GM12801 (cell line): ENCODE results near the gene MPST.

Experiments
- TF ChIP-seq, protein P1 (sequence below): IDR thresholded peaks from one replicate; pipeline ENCODE4 v1.5.1; 2011; ENCODE audit warnings: control low read depth; ENCODE audit not compliant: insufficient read length; ENCODE audit errors: extremely low read depth

MPST gene

DNA sequence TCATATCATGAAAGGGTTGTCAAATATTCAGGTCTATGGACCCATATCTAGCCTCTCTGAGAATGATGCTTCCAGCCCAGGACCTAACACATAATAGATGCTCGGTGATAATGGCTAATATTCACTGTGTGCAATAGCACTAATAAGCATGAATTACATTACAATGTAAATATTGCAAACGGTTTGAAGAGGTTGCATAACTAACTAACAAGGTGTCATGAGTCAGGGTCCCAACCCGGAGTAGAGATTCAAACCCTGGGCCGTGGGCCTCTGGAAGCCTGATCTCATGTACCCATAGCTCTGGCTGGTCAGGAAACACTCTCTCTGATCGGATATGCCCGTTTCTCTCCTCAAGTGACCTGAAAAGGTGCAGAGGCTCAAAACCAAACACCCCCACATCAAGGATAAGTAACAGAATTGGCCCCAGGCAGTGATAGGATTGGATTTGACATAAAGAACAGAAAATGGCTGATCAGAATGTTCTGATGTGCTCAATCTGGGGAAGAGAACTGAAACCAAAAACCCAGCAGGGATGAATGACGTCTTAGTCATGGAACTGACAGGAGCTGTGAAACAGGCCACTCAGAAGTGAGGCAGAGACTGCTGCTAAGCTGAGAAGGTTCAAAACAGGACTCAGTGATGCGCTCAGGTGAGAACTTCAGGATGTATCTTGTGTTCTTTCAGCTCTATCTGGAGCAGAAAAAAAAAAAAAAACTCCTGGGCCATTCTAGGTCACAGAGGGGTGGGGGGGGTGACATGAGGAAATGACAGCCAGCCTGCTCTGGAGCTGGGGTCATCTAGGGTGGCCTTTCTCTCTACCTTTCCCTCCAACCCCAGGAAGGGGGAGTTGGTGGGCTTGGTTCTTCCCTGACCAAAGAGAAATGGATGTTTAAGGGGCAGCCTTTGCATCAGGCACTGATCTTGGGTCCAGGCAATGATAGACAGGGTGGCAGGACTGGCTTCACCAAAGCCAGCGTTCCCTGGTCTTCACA, 25.4 kb downstream of the MPST start:
- TF ChIP-seq, protein P1, sequence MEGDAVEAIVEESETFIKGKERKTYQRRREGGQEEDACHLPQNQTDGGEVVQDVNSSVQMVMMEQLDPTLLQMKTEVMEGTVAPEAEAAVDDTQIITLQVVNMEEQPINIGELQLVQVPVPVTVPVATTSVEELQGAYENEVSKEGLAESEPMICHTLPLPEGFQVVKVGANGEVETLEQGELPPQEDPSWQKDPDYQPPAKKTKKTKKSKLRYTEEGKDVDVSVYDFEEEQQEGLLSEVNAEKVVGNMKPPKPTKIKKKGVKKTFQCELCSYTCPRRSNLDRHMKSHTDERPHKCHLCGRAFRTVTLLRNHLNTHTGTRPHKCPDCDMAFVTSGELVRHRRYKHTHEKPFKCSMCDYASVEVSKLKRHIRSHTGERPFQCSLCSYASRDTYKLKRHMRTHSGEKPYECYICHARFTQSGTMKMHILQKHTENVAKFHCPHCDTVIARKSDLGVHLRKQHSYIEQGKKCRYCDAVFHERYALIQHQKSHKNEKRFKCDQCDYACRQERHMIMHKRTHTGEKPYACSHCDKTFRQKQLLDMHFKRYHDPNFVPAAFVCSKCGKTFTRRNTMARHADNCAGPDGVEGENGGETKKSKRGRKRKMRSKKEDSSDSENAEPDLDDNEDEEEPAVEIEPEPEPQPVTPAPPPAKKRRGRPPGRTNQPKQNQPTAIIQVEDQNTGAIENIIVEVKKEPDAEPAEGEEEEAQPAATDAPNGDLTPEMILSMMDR: no peak

DNA sequence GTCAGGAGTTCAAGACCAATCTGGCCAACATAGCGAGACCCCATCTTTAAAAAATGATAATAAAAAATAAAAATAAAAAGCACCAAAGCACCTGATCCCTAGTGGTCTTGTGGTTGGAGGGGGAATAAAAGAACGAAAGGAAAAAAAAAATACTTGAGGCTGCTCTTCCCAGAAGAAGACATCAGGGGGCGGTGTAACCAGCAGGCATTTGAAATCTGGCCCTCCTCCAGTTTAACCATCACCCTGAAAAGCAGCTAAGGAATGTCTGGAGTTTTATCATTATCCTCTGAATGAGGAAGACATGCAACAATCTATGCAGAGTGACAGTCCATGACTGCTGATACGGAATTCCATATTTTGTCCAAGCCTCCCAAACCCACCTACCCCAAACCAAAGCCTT, 26.4 kb downstream of the MPST start:
- TF ChIP-seq, protein P1: no peak

DNA sequence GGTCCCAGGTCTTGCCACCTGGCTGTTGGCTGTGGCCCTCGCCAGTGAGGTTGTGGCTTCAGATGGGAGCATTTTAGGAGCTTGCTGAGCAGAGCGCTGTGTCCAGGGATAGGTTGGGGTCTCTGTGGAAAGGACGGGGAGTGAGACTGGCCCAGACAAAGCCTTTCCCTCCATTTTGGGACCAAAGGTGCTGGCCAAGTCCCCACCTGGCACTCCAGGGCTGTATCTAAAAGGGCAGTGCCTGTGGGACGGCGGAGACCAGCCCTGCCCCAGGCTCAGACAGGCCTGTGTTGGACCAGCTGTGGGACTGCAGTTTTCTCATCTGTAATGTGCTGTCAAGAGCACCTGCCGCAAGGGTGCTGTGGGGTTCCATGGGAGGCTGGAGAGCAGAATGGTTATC, 27.0 kb downstream of the MPST start:
- TF ChIP-seq, protein P1: no peak

DNA sequence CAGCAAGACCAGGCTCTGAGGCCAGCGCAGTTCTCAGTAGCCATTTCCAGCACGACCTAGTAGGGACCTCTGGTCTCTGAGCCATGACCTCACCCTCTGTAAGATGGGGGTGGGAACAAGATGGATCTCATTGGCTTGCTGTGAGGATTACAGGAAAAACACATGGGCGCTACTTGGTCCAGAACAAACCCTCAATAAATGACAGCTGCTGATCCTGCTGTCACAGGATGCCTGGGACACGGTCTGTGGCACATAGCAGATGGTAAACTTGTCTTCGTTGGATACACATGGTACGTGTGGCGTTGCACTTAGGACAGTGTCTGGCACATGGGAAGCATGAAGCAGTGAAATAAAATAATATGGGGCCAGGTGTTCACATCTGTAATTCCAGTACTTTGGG, 27.5 kb downstream of the MPST start:
- TF ChIP-seq, protein P1: no peak

DNA sequence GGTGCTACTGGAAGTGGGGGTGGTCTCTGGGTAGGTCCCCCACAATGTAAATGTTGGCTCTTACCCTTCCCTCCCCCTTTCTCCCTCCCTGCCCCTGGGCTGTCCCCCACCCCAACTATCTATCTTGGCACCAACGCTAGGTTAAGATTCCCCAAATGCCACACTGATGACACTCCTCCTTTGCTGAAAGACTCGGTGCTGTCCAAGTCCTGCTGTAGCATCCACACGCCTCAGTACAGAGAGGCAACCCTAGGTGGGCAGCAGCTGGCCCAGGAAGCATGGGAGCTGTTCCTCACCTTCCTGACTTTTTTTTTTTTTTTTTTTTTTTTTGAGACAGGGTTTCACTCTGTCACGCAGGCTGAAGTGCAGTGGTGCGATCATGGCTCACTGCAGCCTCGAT, 28.6 kb downstream of the MPST start:
- TF ChIP-seq, protein P1: no peak

DNA sequence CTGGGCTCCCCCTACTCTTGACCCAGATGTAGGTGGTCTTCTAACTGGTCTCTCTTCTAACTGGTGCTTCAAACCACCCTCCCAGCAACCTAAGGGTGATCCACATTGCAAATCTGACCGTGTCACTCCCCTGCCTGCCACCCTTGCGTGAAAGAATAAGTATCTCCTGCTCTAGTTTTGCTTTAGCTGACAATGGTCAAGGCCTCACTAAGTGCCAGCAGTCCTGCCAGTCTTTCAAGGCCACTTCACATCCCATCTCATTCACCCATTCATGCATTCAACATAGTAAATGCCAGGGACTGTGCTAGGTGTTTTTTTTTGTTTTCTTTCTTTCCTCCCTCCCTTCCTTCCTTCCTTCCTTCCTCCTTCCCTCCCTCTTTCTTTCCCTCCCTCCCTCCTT, 29.7 kb downstream of the MPST start:
- TF ChIP-seq, protein P1: no peak

DNA sequence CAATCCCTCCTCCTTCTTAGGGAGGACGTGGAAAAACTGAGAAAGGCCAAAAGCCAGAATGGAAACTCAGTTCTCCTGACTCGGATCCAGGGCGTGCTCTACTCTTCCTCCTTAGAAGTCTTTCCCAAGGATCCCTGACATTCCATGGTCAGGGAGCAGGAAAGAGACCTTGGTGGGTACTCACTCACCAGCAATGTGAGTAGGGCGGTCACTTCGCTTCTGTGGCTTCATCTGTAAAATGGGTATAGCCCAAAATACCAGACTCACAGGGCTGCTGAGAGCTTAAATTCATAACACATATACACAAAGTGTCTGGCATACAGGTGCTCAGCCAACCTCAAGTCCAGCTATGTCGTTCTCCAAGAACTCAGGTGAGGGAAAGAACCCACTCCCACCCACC, 31.4 kb downstream of the MPST start:
- TF ChIP-seq, protein P1: no peak
